Gastrocnemius medialis (tissue), 4 donors: ENCODE data around the gene ESRRG.

Experiments used
- CTCF ChIP-seq, 5 experiments: fragments of 450-650 bp in 3 of 5; fragments of 200-600 bp in 2 of 5; sonication (generic) in 2 of 5; IDR thresholded peaks in 4 of 5; conservative IDR thresholded peaks in 1 of 5; 1 replicate in 4 of 5; 2 replicates in 1 of 5; pipeline ENCODE4 v1.5.1; 2016 to 2019; ENCODE audit warnings: antibody characterized with exemption in 5 of 5, mild to moderate bottlenecking in 3 of 5, moderate library complexity in 3 of 5
- POLR2A ChIP-seq, 2 donors: fragments of 450-650 bp; IDR thresholded peaks; one replicate each; pipeline ENCODE4 v1.6.1; 2017; ENCODE audit warnings: antibody characterized with exemption in 2 of 2, mild to moderate bottlenecking in 2 of 2, moderate library complexity in 2 of 2

DNA sequence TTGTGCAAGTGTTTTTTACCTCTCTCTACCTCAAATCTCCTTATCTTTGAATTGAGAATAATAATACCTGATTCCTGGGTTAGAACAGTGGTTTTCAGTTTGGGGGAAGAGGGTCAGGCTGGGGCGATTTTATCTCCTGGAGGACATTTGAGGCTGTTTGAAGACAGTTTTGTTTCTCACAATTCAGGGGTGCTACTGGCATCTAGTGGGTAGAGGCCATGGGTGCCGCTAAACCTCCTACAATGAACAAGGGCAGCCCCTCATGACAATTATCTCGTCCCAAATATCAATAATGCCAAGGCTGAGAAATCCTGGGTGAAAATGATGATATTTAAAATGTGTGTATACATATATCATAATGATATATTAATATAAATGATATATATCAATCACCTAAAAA, 160.8 kb downstream of the ESRRG start:
- no peak for TF ChIP-seq CTCF (IDR thresholded peaks at IDR 0.05 in 4 of 5, conservative IDR thresholded peaks at IDR 0.05 in 1 of 5)
- TF ChIP-seq POLR2A (IDR thresholded peaks at IDR 0.05), result no peak
